ENCODE data around the gene CLCN1.

- TF ChIP-seq, protein P1, sequence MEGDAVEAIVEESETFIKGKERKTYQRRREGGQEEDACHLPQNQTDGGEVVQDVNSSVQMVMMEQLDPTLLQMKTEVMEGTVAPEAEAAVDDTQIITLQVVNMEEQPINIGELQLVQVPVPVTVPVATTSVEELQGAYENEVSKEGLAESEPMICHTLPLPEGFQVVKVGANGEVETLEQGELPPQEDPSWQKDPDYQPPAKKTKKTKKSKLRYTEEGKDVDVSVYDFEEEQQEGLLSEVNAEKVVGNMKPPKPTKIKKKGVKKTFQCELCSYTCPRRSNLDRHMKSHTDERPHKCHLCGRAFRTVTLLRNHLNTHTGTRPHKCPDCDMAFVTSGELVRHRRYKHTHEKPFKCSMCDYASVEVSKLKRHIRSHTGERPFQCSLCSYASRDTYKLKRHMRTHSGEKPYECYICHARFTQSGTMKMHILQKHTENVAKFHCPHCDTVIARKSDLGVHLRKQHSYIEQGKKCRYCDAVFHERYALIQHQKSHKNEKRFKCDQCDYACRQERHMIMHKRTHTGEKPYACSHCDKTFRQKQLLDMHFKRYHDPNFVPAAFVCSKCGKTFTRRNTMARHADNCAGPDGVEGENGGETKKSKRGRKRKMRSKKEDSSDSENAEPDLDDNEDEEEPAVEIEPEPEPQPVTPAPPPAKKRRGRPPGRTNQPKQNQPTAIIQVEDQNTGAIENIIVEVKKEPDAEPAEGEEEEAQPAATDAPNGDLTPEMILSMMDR (conservative IDR thresholded peaks at IDR 0.05; ENCODE audit: low read depth, low read length): no peak
- no peak for TF ChIP-seq EZH2 (IDR thresholded peaks at IDR 0.05; ENCODE audit: borderline replicate concordance, low read depth, low read length, poor library complexity, severe bottlenecking)
Measured at GRCh38 chr7:143389316-143390103, 73.6 kb downstream of the CLCN1 start.

All from A673 (cell line).